Activated CD4-positive, CD25-positive, alpha-beta regulatory T cell treated with anti-CD3 and anti-CD28 coated beads, Interleukin-2, amount 50 U/mL, for 16 hours (primary cell): ENCODE data around the gene CDS2.

Experiments
- DNase-seq: peaks from one replicate; pipeline ENCODE4 v3.0.0-alpha.2; 2020; ENCODE audit warnings: low read depth, low spot score

The CDS2 gene

DNA sequence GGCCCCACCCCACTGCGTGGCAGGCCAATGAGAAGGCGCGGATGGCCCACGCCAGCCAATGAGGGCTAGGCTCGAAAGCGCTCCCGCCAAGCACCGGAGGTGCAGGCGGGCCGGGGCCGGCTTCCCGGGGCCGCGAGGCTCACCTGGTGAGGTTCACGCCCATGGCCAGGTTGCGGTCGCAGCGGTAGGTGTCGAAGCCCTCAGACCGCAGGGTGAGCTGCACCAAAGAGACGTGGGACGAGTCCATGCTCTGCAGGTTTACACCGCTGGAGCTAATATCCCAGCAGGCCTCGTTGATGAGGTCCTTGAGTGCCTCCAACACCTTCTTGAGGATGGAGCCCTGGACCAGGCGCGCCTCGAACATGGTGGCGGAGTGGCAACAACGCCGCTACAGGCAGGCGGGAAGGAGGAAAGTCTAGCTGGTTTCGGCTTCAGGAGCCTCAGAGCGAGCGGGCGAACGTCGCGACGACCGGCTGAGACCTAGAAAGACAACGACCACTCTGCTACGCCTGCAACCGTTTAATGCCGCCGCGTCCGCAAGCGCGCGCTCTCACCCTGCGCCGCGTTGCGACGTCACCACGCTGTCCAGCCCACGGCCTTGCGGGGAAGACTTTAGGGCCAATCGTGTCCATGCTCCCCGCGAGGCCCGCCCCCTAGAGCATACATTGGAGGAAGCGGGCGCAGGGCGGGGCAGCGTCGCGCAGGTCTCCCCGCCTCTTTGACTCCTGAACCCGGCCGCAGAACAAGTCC lies 7.2 kb upstream of the CDS2 start, which contains the start of gene PCNA:
TSS of gene PCNA (minus strand) at position 524 of the 750 bp plus-strand sequence. CDS start at position 364, 160 bp downstream.
- peak; percentile 93 for DNase-seq

DNA sequence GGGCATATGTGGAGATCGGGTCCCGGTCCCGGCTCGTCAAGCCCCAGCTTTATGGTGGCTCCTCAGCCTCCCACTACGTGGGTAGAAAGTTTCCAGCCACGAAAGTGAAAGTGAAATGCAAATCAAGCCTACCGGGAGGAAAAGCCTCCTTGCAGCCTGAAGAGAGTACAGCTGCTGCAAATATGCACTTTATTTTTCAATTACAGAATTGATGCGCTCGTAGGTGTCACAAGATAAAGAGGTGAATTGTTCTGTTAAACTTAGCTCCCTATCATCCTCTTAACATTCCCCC lies 6.7 kb upstream of the CDS2 start:
- no peak for DNase-seq

DNA sequence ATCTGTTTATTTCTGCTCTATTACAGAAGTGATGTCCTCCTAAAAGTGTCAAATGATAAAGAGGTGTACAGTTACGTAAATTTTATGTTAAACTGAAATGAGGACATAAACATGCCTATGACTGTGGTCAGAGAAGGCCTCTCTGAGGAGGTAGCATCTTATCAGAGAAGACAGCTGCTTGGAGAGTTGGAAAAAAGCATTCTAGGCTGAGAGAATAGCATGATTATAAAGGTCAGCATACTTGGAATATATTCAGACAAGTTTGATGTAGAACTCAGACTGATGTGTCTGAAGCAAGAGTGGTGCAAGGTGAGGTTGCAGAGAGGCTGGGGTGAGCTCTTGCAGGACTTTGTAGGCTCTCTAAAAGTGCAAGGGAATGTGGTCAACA lies 3.9 kb upstream of the CDS2 start:
- DNase-seq, result no peak

DNA sequence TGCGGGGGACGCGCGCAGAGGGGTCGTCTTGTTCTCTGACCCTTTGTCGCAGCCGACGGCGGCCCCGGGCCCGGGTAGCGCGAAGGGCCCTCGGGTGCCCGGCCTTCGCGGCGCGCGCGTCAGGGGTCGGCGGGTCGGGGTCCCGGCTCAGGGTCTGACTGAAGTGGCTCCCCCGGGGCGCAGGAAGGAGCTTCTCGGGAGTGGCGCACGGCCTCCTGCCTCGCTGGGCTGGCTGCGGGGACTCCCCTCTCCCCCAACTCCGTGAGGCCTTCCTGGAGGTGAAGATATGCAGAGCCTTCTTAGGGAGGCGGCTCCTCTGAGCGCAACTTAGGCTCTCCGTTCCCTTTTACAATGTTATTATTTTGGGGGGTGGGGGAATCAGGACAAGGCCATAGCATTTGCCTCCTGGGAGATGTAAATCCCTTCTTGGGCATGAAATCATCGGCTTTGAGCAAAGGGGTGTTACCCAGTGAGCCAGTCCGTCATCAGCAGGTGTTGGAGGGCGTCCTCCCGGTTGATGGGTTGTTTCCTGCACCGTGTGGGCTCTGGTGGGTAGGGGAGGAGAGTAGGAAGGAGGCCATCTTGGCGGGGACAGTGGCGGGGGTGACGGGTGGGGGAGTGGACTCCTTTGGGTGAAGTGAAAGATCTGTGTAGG lies 523 bp downstream of the CDS2 start:
- peak; percentile 53 for DNase-seq

DNA sequence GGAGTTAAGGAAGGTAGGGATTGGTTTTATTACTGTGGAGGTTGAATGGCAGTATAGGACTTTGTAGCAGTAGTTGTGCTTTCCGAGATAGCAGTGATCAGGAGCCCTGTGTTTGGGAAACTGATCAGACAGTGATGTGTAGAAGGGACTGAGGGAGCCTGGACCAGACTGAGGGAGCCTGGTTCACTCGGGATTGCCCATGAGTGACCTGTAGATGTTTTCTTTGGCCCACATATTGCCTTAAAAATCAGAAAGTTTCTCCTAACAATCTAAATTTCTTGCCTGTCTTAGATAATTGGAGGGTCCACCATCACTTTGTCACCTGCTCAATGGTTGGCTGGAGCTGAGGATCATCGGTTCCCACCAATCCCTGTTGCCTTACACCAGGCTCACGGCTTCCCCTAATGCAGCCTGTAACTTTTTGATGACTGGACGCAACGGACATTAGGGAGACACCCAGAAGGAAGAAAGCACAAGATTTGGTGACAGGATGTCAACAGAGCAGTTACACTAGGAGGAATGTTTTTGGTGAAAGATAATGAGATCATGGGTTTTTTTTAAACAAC lies 1.1 kb downstream of the CDS2 start:
- DNase-seq, result no peak

DNA sequence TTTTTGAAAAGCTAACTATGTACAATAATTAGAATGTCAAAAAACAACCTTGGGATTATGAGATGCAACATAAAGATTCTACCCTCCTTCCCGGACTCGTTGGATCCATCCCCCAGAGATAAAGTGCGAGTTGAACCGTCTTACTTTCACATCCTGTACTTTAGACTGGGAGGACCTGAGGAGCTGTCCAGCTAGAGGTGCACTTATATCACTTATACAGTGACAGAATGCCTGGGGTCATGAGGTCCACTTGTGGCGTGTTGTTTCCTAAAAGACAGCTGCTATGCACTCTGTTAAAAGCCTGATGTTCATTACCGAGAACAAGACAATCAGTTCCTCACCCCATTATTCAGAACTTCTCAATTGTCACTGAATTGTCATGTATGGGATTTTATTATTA lies 2.1 kb downstream of the CDS2 start:
- no peak for DNase-seq

DNA sequence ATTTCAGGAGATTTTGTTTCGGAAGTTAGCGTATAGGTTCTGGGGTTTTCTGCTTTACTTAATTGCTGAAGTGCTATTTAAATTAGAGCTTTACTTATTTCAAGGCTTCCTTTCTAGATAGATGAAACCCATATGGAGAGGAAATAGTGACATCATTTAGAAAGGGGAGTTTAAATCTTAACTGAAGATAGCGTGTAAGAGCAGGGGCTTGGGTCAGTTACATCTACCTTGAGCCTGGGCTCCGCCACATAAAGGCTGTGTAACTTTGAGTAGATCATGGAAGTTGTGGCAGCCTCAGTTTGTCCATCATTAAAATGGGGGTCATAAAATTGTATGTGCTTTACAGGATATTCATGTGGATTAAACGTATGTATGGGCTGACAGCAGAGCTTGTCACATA lies 4.7 kb downstream of the CDS2 start:
- DNase-seq, result no peak

DNA sequence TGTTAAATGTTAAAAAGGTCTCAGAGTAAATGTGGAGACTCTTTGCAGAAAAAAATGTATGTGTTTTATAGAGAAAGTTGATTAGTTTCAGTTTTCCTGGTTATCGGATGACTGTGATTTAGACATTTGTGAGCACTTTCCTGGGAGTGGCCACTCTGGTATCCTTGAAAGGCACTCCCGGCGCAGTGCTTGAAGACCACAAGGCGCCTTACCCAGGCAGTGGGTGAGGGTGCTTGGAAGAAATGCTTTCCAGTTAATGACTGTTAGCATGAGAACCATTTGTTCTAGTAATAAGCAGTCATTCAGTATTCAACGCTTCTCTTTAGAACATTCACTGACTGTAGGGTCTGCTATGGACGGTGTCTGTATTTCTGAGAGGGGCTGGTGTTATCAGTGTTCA lies 7.2 kb downstream of the CDS2 start:
- no peak for DNase-seq

DNA sequence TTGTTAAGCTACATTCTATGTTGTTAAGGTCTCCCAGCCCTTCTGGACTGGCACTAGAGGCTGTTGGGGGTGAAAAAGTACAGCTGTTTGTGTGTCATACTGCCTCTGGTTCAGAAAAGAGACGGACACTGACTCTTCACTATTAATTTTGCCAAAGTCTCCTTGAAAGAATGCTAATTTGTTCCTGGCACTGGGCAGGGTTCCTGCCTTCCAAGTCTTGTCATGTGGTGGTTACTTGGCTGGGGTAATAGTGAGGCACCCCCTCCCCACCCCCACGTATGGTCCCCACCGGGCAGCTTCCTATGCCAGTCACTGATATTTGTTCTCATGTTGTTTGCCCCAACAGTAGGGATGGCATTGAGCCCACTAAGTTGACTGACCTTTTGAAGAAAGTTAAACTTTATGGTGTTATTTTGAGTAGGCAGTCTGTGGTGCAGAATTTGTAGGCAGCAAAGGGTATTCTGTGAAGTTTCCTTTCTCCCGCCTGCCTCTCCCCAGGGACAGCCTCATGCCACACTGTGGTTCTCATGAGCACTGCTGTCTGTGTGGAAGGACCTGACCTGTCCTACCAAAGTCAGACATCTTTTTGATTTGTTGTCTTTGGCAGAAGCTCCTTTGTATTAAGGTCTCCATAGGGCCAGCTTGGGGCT lies 8.7 kb downstream of the CDS2 start:
- no peak for DNase-seq

DNA sequence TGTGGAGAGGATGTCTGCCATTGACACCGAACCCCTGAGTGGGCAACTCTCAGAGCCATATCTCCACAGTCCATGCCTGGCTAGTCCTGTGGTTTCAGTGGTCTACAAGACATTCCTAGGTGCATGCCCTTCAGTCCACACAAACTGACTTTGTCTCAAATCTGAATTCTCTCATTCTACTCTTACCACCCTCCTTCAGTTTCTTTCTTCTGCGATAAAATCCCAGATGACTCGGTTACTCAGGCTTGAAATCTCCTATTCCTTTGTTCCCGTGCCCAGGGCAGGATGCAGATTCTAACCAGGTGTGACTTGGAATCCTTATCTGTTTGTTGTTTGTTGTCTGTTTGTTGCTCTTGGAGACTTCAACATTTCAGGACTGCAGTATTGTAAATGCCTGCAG lies 9.3 kb downstream of the CDS2 start:
- DNase-seq, result no peak

DNA sequence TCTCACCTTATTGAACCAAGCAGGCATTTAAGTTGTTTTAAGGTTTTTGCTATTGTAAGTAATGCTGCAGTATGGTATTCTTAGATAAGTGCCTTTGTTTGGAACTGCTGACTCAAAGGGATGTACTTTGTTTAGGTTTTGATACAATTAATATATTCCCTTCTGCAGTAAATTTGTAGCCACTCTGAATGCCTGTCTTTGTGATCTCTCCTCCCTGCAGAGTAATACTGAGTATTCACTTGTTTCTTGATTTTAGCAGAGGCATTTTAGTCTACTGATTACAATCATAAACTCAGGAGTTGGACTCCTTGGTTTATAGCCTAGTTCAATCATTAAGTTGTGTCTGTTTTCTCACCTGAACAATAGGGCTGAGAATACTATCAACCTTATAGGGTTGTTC lies 13.4 kb downstream of the CDS2 start:
- no peak for DNase-seq

DNA sequence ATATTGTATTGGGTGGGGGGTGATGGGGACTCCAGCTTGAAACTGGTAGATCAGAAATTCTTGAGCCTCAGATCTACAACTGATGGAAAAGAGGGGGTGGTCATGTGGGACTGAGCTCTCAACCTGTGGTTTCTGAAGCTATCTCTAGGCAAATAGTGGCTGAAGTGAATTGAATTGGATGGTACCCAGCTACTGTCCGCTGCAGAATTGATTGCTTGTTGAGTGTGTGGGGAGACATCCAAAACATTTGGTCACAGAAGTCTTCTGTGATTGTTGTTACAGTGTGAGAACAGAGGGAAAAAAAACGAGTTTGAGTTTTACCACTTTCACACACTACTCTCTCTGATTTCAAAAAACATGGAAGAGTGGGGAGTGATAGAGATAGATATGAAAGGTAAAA lies 14.8 kb downstream of the CDS2 start:
- DNase-seq, result no peak

DNA sequence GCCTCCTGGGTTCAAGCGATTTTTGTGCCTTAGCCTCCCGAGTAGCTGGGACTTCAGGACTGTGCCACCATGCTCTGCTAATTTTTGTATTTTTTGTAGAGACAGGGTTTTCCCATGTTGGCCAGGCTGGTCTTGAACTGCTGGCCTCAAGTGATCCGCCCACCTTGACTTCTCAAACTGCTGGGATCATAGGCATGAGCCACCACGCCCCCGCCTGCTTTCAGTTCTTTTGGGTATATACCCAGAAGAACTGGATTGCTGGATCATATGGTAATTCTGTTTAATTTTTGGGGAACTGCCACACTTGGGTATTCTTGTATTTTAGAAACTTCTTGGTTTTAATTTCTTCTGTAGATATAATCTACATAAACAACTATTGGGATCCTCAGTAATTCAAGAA lies 17.0 kb downstream of the CDS2 start:
- no peak for DNase-seq

DNA sequence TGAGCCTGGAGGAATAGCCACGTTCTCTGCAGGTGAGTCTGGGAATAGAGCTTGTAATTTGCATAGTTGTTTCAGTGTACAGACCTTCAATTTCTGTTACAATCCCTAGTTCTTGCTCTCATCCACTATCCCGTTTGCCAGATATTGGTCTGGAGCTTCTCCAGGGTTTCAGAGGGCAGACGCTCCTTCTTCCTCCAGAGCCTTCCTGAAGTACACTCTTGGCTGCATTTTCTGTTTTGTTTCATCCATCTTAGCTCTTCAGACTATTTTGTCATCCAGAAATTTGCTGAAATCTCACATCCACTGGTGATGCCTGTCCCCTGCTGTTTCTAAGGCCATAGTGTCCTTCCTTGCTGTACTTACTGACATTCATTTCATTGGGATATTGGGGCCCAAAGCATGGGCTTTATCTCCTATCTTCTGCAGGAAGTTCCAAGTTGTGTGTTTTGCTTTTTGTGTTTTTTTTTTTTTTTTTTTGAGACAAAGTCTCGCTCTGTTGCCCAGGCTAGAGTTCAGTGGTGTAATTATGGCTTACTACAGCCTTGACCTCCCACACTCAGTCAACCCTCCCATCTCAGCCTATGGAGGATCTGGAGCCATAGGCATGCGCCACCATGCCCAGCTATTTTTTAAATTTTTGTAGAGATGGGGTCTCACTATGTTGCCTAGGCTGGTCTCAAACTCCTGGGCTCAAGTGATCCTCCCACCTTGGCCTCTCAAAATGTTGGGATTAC lies 18.7 kb downstream of the CDS2 start:
- no peak for DNase-seq

DNA sequence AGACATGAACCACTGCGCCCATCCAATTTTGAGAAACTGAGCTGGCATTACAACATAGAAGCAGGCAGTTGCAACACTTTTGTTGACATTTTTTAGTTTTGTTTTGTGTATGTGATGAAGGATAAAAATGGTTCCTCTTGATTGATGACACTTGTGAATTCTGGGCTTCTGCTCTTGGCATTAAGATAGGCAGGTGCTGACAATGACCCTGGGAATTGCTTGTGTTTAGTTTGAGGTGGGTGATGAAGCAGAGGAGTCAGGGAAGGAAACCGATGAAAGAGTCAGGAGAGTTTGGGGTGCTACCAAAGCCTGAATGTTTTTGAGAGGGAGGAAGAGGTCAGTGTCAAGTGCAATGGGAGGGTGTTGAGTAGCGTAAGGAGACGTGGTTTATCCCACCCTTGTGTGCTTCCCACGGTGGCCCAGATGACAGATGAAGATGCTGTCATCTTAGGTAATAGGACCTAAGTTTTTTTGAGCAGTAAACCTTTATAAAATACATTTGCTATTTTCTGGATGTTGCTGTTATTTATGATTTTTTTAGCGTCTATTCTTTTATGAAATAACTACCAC lies 19.4 kb downstream of the CDS2 start:
- DNase-seq, result no peak

DNA sequence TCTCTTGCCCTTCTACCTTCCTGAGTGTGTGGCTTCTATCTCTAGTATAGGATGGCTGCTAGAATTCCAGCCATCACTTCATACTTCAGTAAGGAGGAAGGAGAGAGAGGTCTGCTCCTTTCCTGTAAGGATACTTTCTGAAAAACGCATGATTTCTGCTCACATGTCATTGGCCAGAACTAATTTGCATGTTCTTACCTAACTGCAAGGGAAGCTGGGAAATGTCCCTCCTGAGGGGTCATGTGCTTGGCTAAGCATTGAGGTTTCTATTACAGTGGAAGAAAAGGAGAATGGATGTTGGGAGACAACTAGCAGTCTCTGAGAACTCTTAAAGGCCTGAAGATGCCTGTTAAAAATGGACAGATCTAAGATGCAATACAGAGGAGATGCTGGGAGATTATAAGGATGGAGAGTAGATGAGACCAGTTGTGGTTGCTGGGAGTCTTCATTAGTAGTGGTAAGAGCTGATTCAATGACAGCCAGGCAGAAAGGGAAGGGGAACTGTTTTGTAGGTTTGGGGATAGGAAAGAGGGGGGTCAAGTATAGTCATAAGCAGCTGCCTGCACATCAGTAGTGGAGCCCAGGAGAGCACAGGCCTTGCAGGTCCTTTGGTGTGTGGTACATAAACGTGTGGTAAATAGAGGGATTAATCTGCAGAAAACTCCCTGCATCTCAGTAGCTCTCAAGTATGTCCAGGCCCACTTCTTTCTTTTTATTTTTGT lies 20.2 kb downstream of the CDS2 start:
- no peak for DNase-seq

DNA sequence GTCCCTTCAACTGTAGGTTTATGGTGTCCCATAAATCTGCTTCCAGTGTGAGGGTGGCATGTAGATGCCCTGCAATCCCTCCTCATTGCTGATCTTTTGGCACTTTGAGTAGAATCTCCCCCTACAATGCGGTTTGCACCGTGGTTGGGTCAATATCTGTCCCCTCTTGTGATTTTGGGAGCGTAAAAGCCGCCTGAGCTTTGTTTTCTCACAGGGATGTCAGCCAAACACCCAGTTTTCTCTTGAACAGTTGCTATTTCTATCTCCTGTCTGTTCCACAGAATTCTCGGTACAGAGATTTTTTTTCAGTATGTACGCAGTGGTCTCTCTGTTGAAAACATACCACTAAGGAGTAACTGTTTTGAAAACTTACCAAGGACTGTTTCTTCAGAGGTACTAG lies 21.8 kb downstream of the CDS2 start:
- no peak for DNase-seq

DNA sequence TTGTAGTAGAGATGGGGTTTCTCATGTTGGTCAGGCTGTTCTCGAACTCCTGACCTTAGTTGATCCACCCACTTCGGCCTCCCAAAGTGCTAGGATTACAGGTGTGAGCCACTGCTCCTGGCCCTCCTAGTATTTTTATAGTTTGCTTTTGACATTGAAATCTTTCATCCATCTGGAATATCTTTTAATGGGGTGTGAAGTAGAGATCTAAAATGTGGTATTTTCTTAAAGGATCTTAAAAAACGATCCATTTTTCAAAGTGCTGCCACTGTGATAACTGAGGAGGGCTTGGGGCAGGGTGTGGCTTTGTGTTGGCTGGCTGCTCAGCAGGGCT lies 23.1 kb downstream of the CDS2 start:
- DNase-seq, result no peak

DNA sequence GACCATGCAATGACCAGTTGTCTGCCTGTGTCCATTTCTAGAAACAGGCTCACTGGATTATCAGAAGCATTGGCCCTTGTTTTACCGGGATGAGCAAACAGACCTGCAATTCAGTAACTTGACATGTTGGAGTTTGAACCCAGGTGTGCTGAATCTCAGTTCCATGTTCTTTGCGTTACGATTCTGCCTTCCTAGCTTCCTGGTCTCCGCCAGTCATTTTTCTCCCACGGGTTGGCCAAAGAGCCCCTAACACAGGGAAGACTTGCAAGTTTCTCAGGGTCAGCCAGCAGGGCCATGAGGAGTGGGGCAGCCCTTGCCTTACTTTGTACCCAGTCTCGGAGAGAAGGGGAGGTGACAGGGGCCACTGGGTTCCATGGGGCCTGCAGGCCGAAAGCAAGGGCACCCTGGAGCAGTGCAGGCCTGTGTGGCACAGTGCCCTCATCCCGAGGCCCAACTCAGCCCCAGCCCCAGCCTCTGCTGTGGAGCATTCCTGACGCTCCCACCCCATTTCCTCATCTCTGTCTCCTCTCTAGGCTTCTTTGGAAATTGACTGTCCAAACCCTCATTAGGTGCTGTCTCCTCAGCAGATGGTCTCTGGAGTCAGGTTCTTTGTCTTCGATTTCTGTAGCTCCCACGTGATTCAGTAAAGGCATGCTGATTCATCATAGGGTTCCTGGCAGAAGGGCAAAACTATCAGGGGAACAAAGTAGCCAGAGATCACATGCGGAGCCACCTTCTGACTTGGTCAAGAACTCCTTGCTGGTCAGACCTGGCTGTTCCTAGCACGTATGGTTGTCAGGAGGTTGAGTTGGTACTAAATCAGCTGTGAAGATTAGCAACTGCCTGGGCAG lies 23.6 kb downstream of the CDS2 start:
- DNase-seq, result no peak

DNA sequence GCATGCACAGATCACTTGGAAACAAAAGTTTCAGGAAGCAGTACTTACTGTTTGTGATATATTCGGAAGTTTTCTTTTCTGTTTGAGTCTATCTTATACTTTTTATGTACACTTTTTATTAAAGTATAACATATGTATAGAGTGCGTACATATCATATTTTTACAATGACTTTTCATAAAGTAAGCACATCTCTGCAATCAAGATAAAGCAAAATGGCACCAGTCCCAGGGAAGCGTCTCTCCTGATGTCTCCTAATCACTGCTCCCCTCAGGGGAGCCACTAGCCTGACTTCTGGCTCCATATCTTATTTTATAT lies 26.3 kb downstream of the CDS2 start:
- DNase-seq, result no peak
